Aorta (tissue), 5 donors: Measurements from ENCODE around the gene SPDEF. TPM values are rescaled to one million over a fixed set of nuclear protein-coding genes. Genes with fewer than 3 reads are reported as not detected.

Experiments used
- ATAC-seq: fragments of 200-7000 bp; cut with Tn5 transposase; one replicate; pipeline ENCODE4 v1.9.1; 2022; ENCODE audit warnings: moderate library complexity; ENCODE audit not compliant: low FRiP score
- DNase-seq, 2 donors: peaks; one replicate each; pipeline ENCODE4 v3.0.0-alpha.2; 2020
- H3K27ac ChIP-seq, 2 donors: one replicate each; pipeline ENCODE4 v1.5.1; 2013; ENCODE audit warnings: low read length in 2 of 2, mild to moderate bottlenecking in 2 of 2, moderate library complexity in 2 of 2, control low read depth in 1 of 2, inconsistent platforms in 1 of 2, low read depth in 1 of 2
- H3K27me3 ChIP-seq, 2 donors: one replicate each; pipeline ENCODE4 v1.6.1; 2013; ENCODE audit warnings: control low read depth in 1 of 2, low read length in 1 of 2, mild to moderate bottlenecking in 1 of 2, moderate library complexity in 1 of 2; ENCODE audit not compliant: insufficient read depth in 2 of 2, control insufficient read depth in 1 of 2
- H3K36me3 ChIP-seq, 2 donors: one replicate each; pipeline ENCODE4 v1.6.1; 2013; ENCODE audit warnings: control low read depth in 1 of 2, low read length in 1 of 2, mild to moderate bottlenecking in 1 of 2; ENCODE audit not compliant: insufficient read depth in 2 of 2, control insufficient read depth in 1 of 2
- H3K4me1 ChIP-seq, 2 donors: one replicate each; pipeline ENCODE4 v1.6.1; 2013; ENCODE audit warnings: low read length in 2 of 2, control low read depth in 1 of 2, mild to moderate bottlenecking in 1 of 2, moderate library complexity in 1 of 2; ENCODE audit not compliant: insufficient read depth in 2 of 2, control insufficient read depth in 1 of 2
- H3K4me3 ChIP-seq, 2 donors: one replicate each; pipeline ENCODE4 v1.5.1; 2013; ENCODE audit warnings: low read length in 2 of 2, control low read depth in 1 of 2, mild to moderate bottlenecking in 1 of 2
- H3K9me3 ChIP-seq: one replicate; pipeline ENCODE4 v1.6.1; 2013; ENCODE audit warnings: mild to moderate bottlenecking, low read length; ENCODE audit not compliant: control insufficient read depth
- WGBS, 2 donors: extraction: QIAGEN DNeasy Blood & Tissue Kit; methylation state at CpG; one replicate each; pipeline ENCODE4 v1.1.7; 2013; 5-methylcytosine and 5-hydroxymethylcytosine counted together
- intact Hi-C, 2 donors: fragments of 100-400 bp; cut with DNase I; formaldehyde crosslinking; loops; one replicate each; pipeline versions ENCODE4 v1.14.2 to v1.15.0; 2022
- polyA plus RNA-seq, 2 donors: library from polyadenylated mRNA; stranded (reverse); fragments of 200-250 nt; gene quantifications; one replicate each; pipeline ENCODE4 v1.2.3, GENCODE V29; 2013
- total RNA-seq, 2 donors: library from RNA; stranded (reverse); fragmentation: NEBNext Ultra II Directional; extraction: Animal tissue kit (Norgen Biotek cat#: 25700); gene quantifications; one replicate each; pipeline ENCODE4 v1.2.1, GENCODE V29; 2021
- donor health status: healthy with polysubstance abuse.
- donor health status: Bipolar disorder and iron deficiency.
- donor health status: DM: no; HTN: no; CAD: no.
- donor health status: DM: no; HTN: no; CAD: no.
- donor health status: DM: yes; HTN: yes; CAD: no.

The SPDEF gene
- total and polyA plus RNA-seq, 4 donors = 0.23 to 3.0 (median 0.67) TPM; not detected in 1

DNA sequence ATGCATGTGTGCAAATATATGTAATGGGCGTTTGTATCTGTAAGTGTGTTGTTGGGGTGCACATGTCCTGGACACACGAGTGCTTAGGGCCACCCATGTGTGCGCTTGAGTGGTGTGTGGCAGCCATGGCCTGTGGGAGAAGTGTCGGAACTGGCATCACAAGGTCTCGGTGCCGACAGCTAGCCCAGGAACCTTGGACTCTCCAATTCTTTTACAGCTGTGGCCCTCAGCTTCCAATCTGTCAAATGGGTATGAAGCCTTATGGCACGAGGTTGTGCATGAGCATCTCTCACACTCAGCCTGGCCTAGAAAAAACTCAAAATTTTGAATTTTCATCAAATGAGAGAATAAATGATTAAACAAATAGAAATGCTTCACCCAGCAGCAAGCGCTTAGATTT lies 42.0 kb downstream of the SPDEF start:
- no peak for ATAC-seq
- no peaks in the 10 kb centered on the region for H3K4me1 ChIP-seq
- H3K4me3 ChIP-seq = no peak overlapping the region
- H3K9me3 ChIP-seq = no peaks in the 10 kb centered on the region
- 92% methylated on average over 8 of the region's 8 CpGs for WGBS, 2 donors
- no peaks in the 10 kb centered on the region for H3K36me3 ChIP-seq
- H3K27me3 ChIP-seq = no peaks in the 10 kb centered on the region
- DNase-seq = peak; percentile 15 to 25
- intact Hi-C loops = no loop called here
- H3K27ac ChIP-seq = no peak overlapping the region

DNA sequence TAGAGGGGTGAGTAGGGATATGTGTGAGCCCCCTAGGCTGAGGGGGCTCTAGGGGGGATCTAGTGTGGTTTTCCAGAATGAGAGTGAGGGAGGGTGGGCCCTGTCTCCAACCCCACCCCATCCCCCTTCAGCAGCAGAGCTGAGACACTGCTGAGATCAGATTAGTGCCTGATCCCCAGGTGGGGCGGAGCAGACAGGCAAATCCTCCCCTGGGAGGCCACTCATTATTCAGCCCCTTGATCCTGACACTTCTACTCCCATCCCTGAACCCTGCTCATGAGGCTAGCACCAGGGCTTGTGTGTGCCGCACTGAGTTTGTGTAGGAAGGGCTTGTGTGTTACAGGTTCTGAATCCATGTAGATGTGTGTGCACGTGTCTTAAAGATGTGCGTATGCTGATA lies 42.5 kb downstream of the SPDEF start:
- WGBS, 2 donors = 94 to 95% methylated on average over 4 of the region's 4 CpGs
- no peak overlapping the region for H3K27ac ChIP-seq
- H3K4me1 ChIP-seq = no peaks in the 10 kb centered on the region
- H3K27me3 ChIP-seq = no peaks in the 10 kb centered on the region
- DNase-seq = peak; percentile 1 to 13
- no peak overlapping the region for H3K4me3 ChIP-seq
- no peaks in the 10 kb centered on the region for H3K9me3 ChIP-seq
- H3K36me3 ChIP-seq = no peaks in the 10 kb centered on the region
- ATAC-seq = no peak
- intact Hi-C loops = no loop called here

DNA sequence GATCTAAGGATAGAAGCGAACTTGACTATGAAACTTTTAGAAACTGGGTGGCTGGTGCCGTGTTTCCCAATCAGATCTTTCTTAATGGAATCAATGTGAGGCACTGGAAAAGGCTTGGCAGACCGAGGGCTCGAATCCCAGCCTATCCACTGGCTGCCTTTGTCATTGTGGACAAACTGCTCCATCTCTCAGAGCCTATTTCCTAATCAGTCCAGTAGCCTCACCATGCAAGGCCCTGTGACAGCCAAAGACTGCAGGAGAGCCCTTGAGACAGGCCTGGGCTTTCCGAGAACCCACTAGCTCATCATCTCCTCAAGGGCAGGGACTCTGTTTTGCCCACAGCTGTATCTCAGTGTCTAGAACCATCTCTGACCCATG lies 43.4 kb downstream of the SPDEF start:
- intact Hi-C loops = no loop called here
- Histone ChIP-seq H3K4me3 (no peak overlapping the region), H3K27me3 (no peaks in the 10 kb centered on the region), H3K36me3 (no peaks in the 10 kb centered on the region), H3K27ac (no peak overlapping the region), H3K4me1 (no peaks in the 10 kb centered on the region), H3K9me3 (no peaks in the 10 kb centered on the region)
- peak in 1 of 2 donors; percentile 28 for DNase-seq
- no peak for ATAC-seq
- 94 to 96% methylated on average over 5 of the region's 5 CpGs for WGBS, 2 donors

DNA sequence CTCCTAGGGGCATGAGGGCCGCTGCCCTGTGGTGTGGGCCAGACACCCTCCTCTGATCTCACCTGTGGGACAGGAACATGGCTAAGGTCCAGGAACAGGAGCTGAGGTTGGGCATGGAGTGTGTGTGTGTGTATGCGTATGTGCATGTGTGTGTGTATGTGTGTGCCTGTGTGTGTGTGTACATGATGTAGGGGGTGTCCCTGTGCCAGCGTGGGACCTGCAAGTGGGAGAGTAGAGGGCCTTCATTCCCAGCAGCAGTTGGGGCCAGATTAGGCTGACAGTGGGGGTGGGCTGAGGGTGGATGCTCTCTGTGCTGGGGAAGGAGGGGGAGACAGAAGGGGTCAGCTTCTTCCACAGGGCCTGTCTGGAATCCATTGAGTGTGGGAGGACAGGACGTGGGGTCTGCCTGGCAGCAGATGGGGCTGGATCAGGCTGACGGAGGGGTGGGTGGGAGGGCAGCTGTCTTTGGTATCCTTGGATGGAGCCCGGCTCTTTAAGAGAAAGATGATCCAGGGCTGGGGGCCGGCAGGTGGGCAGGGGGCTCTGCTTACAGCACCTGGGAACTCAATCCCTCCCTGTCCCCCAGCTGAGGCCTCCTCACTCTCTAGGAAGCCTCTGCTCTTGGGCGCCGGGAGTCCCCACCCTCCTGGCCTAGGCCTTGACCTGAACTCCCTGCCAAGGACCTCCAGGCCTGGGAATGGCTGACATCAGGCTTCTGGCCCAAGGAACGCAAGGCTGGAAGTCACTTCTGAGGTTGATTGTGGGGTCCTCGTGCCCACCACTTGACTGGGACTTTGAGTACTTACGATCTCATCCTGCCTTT lies 44.0 kb downstream of the SPDEF start:
- 67 to 74% methylated on average over 11 to 12 of the region's 12 CpGs for WGBS, 2 donors
- no peaks in the 10 kb centered on the region for H3K4me1 ChIP-seq
- H3K27me3 ChIP-seq = no peaks in the 10 kb centered on the region
- no peak for ATAC-seq
- no peak overlapping the region for H3K27ac ChIP-seq
- no peaks in the 10 kb centered on the region for H3K9me3 ChIP-seq
- H3K4me3 ChIP-seq = no peak overlapping the region
- DNase-seq = peak in 1 of 2 donors; percentile 67
- no peaks in the 10 kb centered on the region for H3K36me3 ChIP-seq
- intact Hi-C loops = no loop called here

DNA sequence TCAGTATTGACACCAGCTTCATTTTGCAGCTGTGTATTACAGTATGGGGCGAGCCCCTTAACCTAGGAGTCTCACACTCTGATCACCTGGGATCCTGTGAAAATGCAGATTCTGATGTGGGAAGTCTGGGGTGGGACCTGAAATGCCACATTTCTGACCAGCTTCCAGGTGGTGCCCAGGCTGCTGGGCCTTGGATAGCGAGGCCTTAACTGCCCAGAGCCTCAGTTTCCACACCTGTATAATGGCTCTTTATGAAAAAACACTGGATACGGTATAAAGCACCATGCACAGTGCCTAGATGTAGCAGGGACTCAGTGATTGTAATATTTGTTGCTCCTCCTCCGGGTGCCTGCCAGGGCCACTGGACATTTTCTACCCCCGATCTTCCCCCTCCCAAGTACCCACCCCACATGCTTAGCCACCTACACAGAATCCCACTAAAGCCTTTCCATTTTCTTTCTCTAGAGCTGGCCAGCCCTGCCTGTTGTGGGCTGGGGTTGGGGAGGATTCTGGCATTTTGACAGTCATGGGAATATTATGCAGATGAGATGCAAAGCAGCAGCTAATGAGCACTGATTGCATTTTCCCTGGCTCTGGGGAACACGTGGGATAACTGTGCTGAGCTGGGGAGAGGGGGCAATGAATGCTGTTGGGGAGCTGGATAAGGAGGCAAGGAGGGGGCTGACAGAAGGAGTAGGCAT lies 44.8 kb downstream of the SPDEF start:
- H3K9me3 ChIP-seq = no peaks in the 10 kb centered on the region
- H3K27me3 ChIP-seq = no peaks in the 10 kb centered on the region
- ATAC-seq (no peak), DNase-seq (peak in 1 of 2 donors; percentile 35)
- intact Hi-C loops = no loop called here
- 82 to 86% methylated on average over 6 of the region's 6 CpGs for WGBS, 2 donors
- H3K27ac ChIP-seq = no peak overlapping the region
- H3K36me3 ChIP-seq = no peaks in the 10 kb centered on the region
- H3K4me3 ChIP-seq = no peak overlapping the region
- no peaks in the 10 kb centered on the region for H3K4me1 ChIP-seq

DNA sequence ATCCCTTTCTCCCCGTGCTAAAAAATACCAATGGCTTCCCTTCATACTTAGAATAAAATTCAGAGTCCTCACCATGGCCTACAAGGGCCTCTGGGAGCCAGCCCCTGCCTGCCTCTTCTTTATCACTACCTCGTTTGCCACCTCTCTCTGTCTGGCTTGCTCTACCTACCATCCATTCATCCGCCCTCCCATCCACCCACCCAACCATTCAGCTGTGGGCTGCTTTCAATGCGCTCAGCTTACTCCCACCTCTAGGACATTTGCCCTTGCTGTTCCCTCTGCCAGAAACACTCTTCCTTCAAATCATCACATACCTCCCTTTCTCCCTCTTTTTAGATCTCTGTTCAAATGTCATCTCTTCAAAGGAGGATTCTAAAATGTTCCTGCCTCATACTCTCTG lies 45.8 kb downstream of the SPDEF start:
- DNase-seq (peak in 1 of 2 donors; percentile 22), ATAC-seq (no peak)
- H3K27ac ChIP-seq = no peak overlapping the region
- intact Hi-C loops = no loop called here
- no peak overlapping the region for H3K4me3 ChIP-seq
- no peaks in the 10 kb centered on the region for H3K36me3 ChIP-seq
- no peaks in the 10 kb centered on the region for H3K27me3 ChIP-seq
- H3K4me1 ChIP-seq = no peaks in the 10 kb centered on the region
- WGBS, 2 donors = 84 to 87% methylated on average over 4 of the region's 4 CpGs
- H3K9me3 ChIP-seq = peaks cover 1% of the 10 kb centered on the region

DNA sequence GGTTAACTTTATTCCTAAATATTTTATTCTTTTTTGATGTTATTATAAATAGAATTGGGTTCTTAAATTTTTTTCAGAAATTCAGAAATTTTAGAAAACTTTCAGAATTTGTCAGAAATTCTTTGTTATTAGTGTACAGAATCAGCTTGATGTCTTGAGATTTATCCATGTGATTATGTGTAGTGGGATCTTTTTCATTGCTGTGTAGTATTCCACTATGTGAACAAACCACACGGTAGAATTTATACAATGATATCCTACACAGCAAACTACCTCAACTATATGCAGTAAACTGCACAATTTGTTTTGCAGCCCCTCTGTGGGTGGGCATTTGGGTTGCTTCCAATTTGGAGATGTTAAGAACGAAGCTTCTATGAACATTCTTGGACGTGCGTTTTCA lies 46.3 kb downstream of the SPDEF start:
- DNase-seq (no peak), ATAC-seq (no peak)
- H3K36me3 ChIP-seq = no peaks in the 10 kb centered on the region
- H3K27ac ChIP-seq = no peak overlapping the region
- H3K4me1 ChIP-seq = no peaks in the 10 kb centered on the region
- intact Hi-C loops = no loop called here
- WGBS, 2 donors = 97 to 98% methylated on average over 4 of the region's 4 CpGs
- H3K9me3 ChIP-seq = peaks cover 1% of the 10 kb centered on the region
- no peak overlapping the region for H3K4me3 ChIP-seq
- no peaks in the 10 kb centered on the region for H3K27me3 ChIP-seq

DNA sequence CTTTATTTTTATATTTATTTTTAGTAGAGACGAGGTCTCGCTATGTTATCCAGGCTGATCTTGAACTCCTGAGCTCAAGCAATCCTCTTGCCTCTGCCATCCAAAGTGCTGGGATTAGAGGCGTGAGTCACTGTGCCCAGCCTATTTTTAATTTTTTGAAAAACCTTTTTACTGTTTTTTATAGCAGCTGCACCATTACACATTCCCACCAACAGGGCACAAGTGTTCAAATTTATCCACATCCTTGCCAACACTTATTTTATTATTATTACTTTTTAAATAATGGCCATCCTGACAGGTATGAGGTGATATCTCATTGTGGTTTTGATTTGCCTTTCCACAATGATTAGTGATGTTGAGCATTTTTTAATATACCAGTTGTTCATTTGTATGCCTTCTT lies 47.7 kb downstream of the SPDEF start:
- intact Hi-C loops = no loop called here
- no peaks in the 10 kb centered on the region for H3K36me3 ChIP-seq
- 39 to 47% methylated on average over 3 of the region's 3 CpGs for WGBS, 2 donors
- no peaks in the 10 kb centered on the region for H3K27me3 ChIP-seq
- DNase-seq (no peak), ATAC-seq (no peak)
- H3K4me1 ChIP-seq = no peaks in the 10 kb centered on the region
- H3K27ac ChIP-seq = no peak overlapping the region
- H3K9me3 ChIP-seq = peaks cover 1% of the 10 kb centered on the region
- no peak overlapping the region for H3K4me3 ChIP-seq

DNA sequence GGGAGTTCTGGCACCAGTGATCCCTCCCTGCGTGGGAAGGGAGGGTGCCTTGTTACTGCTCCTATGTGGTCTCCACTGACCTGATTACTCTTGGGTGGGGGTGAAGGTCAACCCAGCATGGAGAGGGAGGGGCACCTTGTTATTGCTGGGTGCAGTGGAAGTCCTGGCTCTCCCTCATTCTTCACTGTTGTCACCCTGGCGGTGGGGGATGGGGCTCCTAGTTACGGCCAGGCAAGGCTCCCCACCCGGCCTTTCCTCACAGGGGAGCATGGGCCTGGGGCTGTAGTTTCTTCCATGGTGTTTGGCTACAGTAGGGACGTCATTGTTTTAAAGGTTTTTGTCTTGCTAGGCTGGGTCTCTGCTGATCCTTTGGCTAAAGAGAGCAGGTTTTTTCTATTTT lies 49.4 kb downstream of the SPDEF start:
- Histone ChIP-seq H3K9me3 (peaks cover 5% of the 10 kb centered on the region), H3K27ac (no peak overlapping the region), H3K4me1 (no peaks in the 10 kb centered on the region), H3K36me3 (no peaks in the 10 kb centered on the region), H3K4me3 (no peak overlapping the region), H3K27me3 (no peaks in the 10 kb centered on the region)
- ATAC-seq = no peak
- DNase-seq = peak in 1 of 2 donors; percentile 27
- intact Hi-C loops = no loop called here
- WGBS, 2 donors = 67 to 78% methylated on average over 5 of the region's 5 CpGs
